ENCODE results near the gene MRPL46.
A peak's percentile ranks its signal among the peaks of the same experiment; 100 is the strongest.

MRPL46 gene

DNA sequence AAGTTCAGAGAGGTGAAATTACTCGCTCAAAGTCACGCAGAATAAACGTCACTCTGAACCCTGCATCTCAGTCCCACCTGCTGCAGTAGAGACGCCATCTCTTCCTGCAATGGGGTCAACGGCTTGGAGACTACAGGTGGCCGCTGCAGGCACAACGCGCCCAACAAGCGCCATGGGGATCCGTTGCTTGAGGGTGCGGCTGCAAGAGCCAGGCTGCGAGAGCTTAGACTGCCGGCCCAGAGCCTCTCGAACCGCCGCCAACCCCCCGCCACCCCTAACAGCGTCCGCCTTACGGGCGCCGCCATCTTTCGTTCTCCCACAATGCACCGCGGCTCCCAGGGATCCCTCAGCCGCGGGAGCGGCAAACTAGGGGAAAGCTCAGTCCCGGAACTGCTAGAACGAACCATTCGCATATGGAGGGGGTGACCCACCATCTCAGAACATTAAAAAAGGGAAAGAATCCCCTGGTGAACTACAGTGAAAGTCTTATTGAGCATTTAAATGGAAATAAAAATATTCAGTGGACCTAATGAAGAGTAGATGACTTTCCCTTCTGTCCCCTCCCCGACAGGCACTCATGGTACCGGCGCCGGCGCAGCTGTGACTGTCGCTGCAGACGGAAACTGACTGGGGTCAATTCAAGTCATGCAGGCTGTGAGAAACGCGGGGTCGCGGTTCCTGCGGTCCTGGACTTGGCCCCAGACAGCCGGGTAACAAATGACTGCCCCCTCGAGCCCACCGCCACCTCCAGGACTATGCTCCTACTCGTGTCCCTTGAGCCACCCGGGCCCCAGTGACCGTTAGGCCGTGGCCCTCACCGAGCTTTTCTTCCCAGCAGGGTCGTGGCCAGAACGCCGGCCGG lies at the start of gene MRPL46, which contains the start of gene MRPS11:
TSS of gene MRPL46 (minus strand) at position 316 of the 862 bp plus-strand sequence. CDS start at position 305, 11 bp downstream.
TSS of gene MRPS11 (plus strand) at position 636 of the 862 bp plus-strand sequence. CDS start at position 646, 10 bp downstream.
- peaks cover 5% of the 10 kb centered on the region for H3K36me3 ChIP-seq (replicated peaks)
- H3K27me3 ChIP-seq (replicated peaks), result no peaks in the 10 kb centered on the region
- DNase-seq, result peak; percentile 75
- in situ Hi-C loops (cut with HindIII; ENCODE audit: low pct_ligation_motif_present, low sequenced_read_pairs), result no loop called here
- no peak for TF ChIP-seq CTCF (IDR thresholded peaks at IDR 0.05; ENCODE audit: low read depth, low read length, missing control alignments)
- H3K4me3 ChIP-seq (ENCODE audit: low read depth, low read length), result peak within 1 kb of the TSS; percentile 88
- peak within 1 kb of the TSS; percentile 98 for H3K27ac ChIP-seq

GRCh38 chr15:88513195-88513594 lies 46.0 kb upstream of the MRPL46 start:
- Histone ChIP-seq H3K36me3 (replicated peaks) (no peaks in the 10 kb centered on the region), H3K4me3 (ENCODE audit: low read depth, low read length) (no peak overlapping the region), H3K27ac (no peak overlapping the region), H3K27me3 (replicated peaks) (no peaks in the 10 kb centered on the region)
- no peak for DNase-seq
- no peak for TF ChIP-seq CTCF (IDR thresholded peaks at IDR 0.05; ENCODE audit: low read depth, low read length, missing control alignments)
- in situ Hi-C loops (cut with HindIII; ENCODE audit: low pct_ligation_motif_present, low sequenced_read_pairs), result no loop called here

DNA sequence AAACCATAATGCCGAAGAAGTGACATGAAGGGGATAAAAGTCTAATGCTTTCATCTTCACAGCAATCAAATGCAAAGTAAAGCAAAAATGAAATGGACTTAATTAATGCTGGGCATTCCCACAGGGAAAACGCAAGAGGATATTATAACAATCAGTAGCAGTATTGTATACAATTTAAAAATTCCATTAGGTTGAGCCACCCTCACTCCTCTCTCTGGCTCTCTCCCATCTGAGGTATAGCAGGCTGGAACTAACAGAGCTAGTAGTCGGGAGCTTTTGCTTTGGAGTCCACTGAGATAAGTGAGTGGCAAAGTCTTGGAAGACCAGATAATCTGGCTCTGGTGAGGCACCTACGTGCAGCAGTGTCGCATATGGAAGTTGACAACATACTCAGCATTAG lies 45.4 kb upstream of the MRPL46 start:
- no peaks in the 10 kb centered on the region for H3K36me3 ChIP-seq (replicated peaks)
- TF ChIP-seq CTCF (IDR thresholded peaks at IDR 0.05; ENCODE audit: low read depth, low read length, missing control alignments), result no peak
- no peak overlapping the region for H3K4me3 ChIP-seq (ENCODE audit: low read depth, low read length)
- no peak overlapping the region for H3K27ac ChIP-seq
- in situ Hi-C loops (cut with HindIII; ENCODE audit: low pct_ligation_motif_present, low sequenced_read_pairs), result no loop called here
- no peaks in the 10 kb centered on the region for H3K27me3 ChIP-seq (replicated peaks)
- DNase-seq, result no peak

GRCh38 chr15:88512078-88512477 lies 44.9 kb upstream of the MRPL46 start:
- Histone ChIP-seq H3K4me3 (ENCODE audit: low read depth, low read length) (no peak overlapping the region), H3K27ac (no peak overlapping the region), H3K27me3 (replicated peaks) (no peaks in the 10 kb centered on the region), H3K36me3 (replicated peaks) (no peaks in the 10 kb centered on the region)
- in situ Hi-C loops (cut with HindIII; ENCODE audit: low pct_ligation_motif_present, low sequenced_read_pairs), result no loop called here
- DNase-seq, result no peak
- no peak for TF ChIP-seq CTCF (IDR thresholded peaks at IDR 0.05; ENCODE audit: low read depth, low read length, missing control alignments)

- TF ChIP-seq CTCF (IDR thresholded peaks at IDR 0.05; ENCODE audit: low read depth, low read length, missing control alignments), result no peak
- Histone ChIP-seq H3K36me3 (replicated peaks) (no peaks in the 10 kb centered on the region), H3K27me3 (replicated peaks) (no peaks in the 10 kb centered on the region), H3K4me3 (ENCODE audit: low read depth, low read length) (no peak overlapping the region), H3K27ac (no peak overlapping the region)
- in situ Hi-C loops (cut with HindIII; ENCODE audit: low pct_ligation_motif_present, low sequenced_read_pairs), result no loop called here
- DNase-seq, result no peak
Measured at GRCh38 chr15:88511161-88511560, 44.0 kb upstream of the MRPL46 start.
